NCI-H446 treated with DMSO at 0.1 percent for 48 hours (cell line): ENCODE results near the gene ENDOV.

Experiments
- DNase-seq: peaks from one replicate; lab custom pipeline; 2025; lab: John Stamatoyannopoulos, UW

ENDOV gene

GRCh38 chr17:80416260-80416939 lies 1.4 kb downstream of the ENDOV start:
- DNase-seq: no peak

- DNase-seq: no peak
These were observed 1.9 kb downstream of the ENDOV start for GRCh38 chr17:80416940-80417293.

- DNase-seq: no peak
These were observed 3.6 kb downstream of the ENDOV start for GRCh38 chr17:80418589-80418988.

GRCh38 chr17:80419255-80419654 lies 4.3 kb downstream of the ENDOV start:
- no peak for DNase-seq

GRCh38 chr17:80421381-80422090 lies 6.6 kb downstream of the ENDOV start:
- DNase-seq: no peak

- no peak for DNase-seq
These were observed 7.3 kb downstream of the ENDOV start for GRCh38 chr17:80422276-80422675.

GRCh38 chr17:80422981-80423380 lies 8.0 kb downstream of the ENDOV start:
- no peak for DNase-seq

GRCh38 chr17:80423536-80424225 lies 8.7 kb downstream of the ENDOV start:
- no peak for DNase-seq

- DNase-seq: no peak
These were observed 9.3 kb downstream of the ENDOV start for GRCh38 chr17:80424261-80424660.

- DNase-seq: no peak
These were observed 10.2 kb downstream of the ENDOV start for GRCh38 chr17:80424878-80425765.

GRCh38 chr17:80425835-80426426 lies 11.0 kb downstream of the ENDOV start:
- DNase-seq: no peak

- peak; percentile 23 for DNase-seq
These were observed 11.8 kb downstream of the ENDOV start for GRCh38 chr17:80426671-80427326.

GRCh38 chr17:80427366-80428282 lies 12.7 kb downstream of the ENDOV start:
- DNase-seq: no peak

GRCh38 chr17:80428363-80428762 lies 13.4 kb downstream of the ENDOV start:
- no peak for DNase-seq

- no peak for DNase-seq
These were observed 13.8 kb downstream of the ENDOV start for GRCh38 chr17:80428796-80429195.

GRCh38 chr17:80429356-80430275 lies 14.6 kb downstream of the ENDOV start:
- DNase-seq: no peak

GRCh38 chr17:80430446-80431245 lies 15.7 kb downstream of the ENDOV start:
- DNase-seq: no peak
